Inferior parietal cortex (tissue), 1 donor: ENCODE data around the gene OS9.

Experiments
- DNase-seq: peaks from one replicate; pipeline ENCODE4 v3.0.0-alpha.2; 2016; ENCODE audit errors: extremely low spot score

Gene OS9

DNA sequence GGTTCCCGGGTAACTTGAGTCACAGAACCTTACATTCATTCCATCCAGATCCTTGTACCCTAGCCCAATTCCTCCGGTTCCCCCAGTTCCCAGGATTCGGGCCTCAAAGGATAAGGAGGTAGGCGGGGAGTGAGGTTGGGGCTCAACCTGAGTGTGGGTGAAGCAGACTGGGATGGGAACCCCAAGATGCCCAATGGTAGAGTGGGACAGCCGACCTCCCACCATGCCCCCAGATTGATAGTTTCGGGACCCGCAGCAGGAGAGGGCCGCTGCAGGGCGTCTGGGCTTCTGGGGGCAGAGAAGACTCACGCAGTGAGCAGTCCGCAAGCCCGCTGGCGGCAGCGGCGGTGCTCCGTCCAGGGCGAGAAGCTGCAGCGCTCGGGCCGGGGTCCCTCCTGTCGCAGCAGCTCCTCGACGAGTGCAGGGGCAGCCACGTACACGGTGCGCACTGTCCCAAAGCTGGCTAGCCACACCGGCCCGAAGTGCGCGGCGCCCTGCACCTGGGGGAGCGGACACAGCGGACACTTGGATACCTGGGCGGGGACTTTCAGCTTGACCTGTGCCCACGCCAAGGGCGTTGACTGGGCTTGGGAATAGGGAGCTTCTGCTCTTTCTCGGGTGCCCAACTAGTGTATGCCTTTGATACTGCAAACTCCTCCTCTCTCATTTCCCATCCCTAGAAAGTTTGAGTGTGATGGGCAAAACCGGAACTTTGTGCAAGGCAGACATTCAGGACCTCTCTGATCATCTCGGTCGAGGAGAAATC lies 71.9 kb downstream of the OS9 start:
- DNase-seq = no peak

DNA sequence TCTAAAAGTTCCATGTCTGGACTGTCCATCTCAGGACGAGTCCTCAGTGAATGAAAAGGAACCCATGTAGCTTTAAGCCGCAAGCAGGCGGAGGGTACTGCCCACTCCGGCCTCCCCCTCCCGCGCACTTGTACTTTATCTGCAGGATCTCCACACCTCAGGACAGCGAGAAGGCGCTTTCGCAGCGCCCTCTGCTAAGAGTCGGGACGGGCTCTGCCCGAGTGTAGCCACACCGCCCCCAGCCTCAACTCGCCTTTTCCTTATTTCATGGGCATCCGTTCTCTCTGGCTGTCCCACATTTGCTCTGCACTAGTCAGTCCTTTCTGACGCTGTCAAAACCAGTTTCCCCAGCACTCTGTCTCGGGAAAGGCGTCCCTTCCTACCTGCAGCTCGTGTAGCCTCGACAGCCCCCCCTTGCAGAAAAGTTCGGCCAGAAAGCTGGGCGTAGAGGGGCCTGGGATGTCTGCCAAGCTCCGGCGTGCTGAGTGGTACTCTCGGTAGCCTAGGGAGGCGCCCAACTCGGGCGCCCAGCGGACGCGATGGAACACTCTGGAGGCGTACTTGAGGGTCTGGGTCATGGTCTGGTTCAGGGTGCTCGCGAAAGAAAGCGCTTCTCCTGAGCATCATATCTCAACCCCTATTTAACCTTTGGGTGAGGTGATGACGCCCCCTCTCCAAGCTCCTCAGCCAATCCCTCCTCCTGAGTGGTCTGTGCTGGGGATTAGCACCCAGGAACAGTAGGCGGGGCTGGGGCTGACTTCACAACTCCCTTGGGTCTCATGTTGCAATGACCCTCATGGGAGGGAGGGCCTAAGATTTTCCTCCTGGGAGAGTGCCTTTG lies 72.8 kb downstream of the OS9 start, which contains the start of gene CYP27B1:
TSS of gene CYP27B1 (minus strand) at position 615 of the 841 bp plus-strand sequence. CDS start at position 578, 37 bp downstream.
- no peak for DNase-seq

DNA sequence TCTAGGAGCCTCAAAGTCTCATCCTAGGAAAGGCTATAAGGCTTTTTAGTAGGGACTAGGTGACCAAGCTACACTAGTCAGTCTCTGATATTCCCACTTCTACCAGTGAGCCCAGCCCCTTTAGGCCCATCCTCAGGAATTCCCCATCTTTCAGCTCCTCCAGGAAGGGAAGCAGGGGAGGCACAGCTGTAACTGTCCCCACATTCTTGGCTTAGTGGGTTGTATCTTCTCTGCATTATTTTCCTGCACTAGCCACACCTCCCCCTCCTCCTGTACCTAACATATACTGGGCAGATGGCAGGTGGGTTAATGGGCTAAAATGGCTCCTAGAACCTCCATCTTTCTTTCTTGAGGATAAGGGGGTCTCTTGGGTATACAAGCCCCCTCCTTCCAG lies 73.4 kb downstream of the OS9 start:
- DNase-seq = no peak

DNA sequence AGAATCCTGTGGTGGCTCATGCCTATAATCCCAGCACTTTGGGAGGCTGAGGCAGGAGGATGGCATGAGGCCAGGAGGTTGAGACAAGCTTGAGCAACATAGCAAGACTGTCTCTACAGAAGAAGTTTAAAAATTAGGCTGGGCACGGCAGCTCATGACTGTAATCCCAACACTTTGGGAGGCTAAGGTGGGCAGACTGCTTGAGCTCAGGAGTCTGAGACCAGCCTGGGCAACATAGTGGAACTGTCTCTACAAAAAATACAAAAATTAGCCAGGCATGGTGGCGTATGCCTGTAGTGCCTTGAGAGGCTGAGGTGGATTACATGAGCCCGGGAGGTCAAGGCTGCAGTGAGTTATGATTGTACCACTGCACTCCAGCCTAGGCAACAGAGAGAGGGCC lies 73.9 kb downstream of the OS9 start:
- DNase-seq = no peak

DNA sequence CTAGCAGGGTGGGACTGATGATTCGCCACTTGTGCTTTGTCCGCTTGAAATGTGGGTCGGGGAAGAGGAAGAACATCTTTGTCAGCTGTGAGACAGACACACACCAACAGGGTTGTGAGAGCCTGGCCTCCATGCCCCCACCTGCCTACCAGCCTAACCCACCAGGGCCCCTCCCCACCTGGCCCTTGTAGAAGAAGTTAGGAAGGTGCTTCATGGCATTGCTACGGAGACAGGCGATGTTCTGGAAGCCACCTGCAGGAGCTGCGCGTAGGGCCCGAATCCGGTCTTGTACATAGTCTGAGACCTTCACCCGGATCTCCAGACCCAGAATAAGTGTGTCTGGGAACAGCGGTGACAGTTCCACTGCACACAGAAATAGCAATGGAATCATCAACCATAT lies 75.7 kb downstream of the OS9 start:
- DNase-seq = no peak

DNA sequence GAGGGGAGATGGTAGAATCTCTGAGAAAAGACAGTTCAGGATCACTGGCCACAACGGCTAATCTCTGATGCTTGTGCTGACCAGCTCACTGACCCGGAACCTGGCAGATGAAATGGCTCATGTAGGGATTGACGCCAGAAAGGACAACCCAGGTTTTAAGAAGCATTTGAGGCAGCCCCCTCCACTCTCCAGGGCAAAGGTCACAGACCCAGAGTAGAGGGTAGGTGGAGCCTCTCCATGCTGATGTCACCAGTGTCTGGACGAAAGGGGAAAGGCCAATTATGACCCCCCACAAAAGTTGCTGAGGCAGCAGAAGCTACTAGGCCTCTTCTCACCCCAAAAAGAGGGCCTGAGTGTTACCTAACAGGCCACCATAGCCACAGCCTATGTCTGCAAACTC lies 76.8 kb downstream of the OS9 start:
- no peak for DNase-seq
